HFFc6 (cell line): ENCODE results near the gene NCKAP5. TPM values are rescaled to one million over a fixed set of nuclear protein-coding genes. Genes with fewer than 3 reads are reported as not detected.

Experiments used
- DNase-seq: peaks from one replicate; pipeline ENCODE4 v3.0.0-alpha.2; 2018
- H3K27ac Mint-ChIP-seq: 2 replicates; pipeline ENCODE4 v1.8.0; 2020; ENCODE audit warnings: mild to moderate bottlenecking, mixed read lengths
- H3K27me3 Mint-ChIP-seq: 2 replicates; pipeline ENCODE4 v1.8.0; 2021; ENCODE audit warnings: mild to moderate bottlenecking, moderate library complexity, mixed read lengths; ENCODE audit not compliant: insufficient read depth
- H3K36me3 Mint-ChIP-seq: 2 replicates; pipeline ENCODE4 v1.8.0; 2021; ENCODE audit warnings: low read depth, mixed read lengths
- H3K4me1 Mint-ChIP-seq: 2 replicates; pipeline ENCODE4 v1.8.0; 2020; ENCODE audit warnings: low read depth, mixed read lengths
- H3K4me3 Mint-ChIP-seq: 2 replicates; pipeline ENCODE4 v1.8.0; 2020; ENCODE audit warnings: mild to moderate bottlenecking, moderate library complexity, mixed read lengths
- H3K9me3 Mint-ChIP-seq: 2 replicates; pipeline ENCODE4 v1.8.0; 2020; ENCODE audit warnings: mild to moderate bottlenecking, mixed read lengths
- CTCF ChIP-seq: fragments of 200-600 bp; sonication (generic); IDR thresholded peaks from 2 replicates; pipeline ENCODE4 v1.5.0; 2021; ENCODE audit warnings: antibody characterized with exemption, mild to moderate bottlenecking
- total RNA-seq, 6 experiments: library from RNA; stranded (reverse); fragmentation: NEBNext Ultra II Directional; extraction: Animal tissue kit (Norgen Biotek cat#: 25700); gene quantifications; 2 replicates in 1 of 6; 3 replicates in 5 of 6; pipeline ENCODE4 v1.2.3, GENCODE V29; 2021

Gene NCKAP5
- total RNA-seq, 6 experiments from 2014 or later, result 0.31 to 4.0 (median 3.1) TPM

GRCh38 chr2:132752421-132753206 lies 815.6 kb downstream of the NCKAP5 start:
- DNase-seq, result no peak
- Mint-ChIP-seq H3K9me3 (no peaks in the 10 kb centered on the region), H3K27me3 (no peaks in the 10 kb centered on the region; the same call in none of the 2 replicates), H3K4me3 (no peak overlapping the region), H3K4me1 (peaks cover 20% of the 10 kb centered on the region; the same call in 1 of the 2 replicates), H3K27ac (no peak overlapping the region), H3K36me3 (no peaks in the 10 kb centered on the region)
- TF ChIP-seq CTCF, result no peak

GRCh38 chr2:132751836-132752235 lies 816.4 kb downstream of the NCKAP5 start:
- Mint-ChIP-seq H3K36me3 (no peaks in the 10 kb centered on the region), H3K27ac (no peak overlapping the region), H3K4me1 (peaks cover 12% of the 10 kb centered on the region; the same call in 1 of the 2 replicates), H3K9me3 (no peaks in the 10 kb centered on the region), H3K4me3 (no peak overlapping the region), H3K27me3 (no peaks in the 10 kb centered on the region; the same call in none of the 2 replicates)
- no peak for TF ChIP-seq CTCF
- DNase-seq, result no peak

GRCh38 chr2:132750606-132751005 lies 817.7 kb downstream of the NCKAP5 start:
- Mint-ChIP-seq H3K4me1 (peaks cover 8% of the 10 kb centered on the region; the same call in 1 of the 2 replicates), H3K4me3 (no peak overlapping the region), H3K27me3 (no peaks in the 10 kb centered on the region; the same call in none of the 2 replicates), H3K27ac (no peak overlapping the region), H3K9me3 (no peaks in the 10 kb centered on the region), H3K36me3 (no peaks in the 10 kb centered on the region)
- no peak for DNase-seq
- TF ChIP-seq CTCF, result no peak

- peaks cover 1% of the 10 kb centered on the region; the same call in 1 of the 2 replicates for H3K4me1 Mint-ChIP-seq
- no peaks in the 10 kb centered on the region for H3K9me3 Mint-ChIP-seq
- no peak overlapping the region for H3K27ac Mint-ChIP-seq
- no peaks in the 10 kb centered on the region for H3K36me3 Mint-ChIP-seq
- no peaks in the 10 kb centered on the region; the same call in 1 of the 2 replicates for H3K27me3 Mint-ChIP-seq
- TF ChIP-seq CTCF, result no peak
- H3K4me3 Mint-ChIP-seq, result no peak overlapping the region
- DNase-seq, result no peak
Measured at GRCh38 chr2:132747046-132747445, 821.2 kb downstream of the NCKAP5 start.

- H3K36me3 Mint-ChIP-seq, result no peaks in the 10 kb centered on the region
- peaks cover 8% of the 10 kb centered on the region; the same call in 1 of the 2 replicates for H3K4me1 Mint-ChIP-seq
- H3K27ac Mint-ChIP-seq, result no peak overlapping the region
- no peak overlapping the region for H3K4me3 Mint-ChIP-seq
- DNase-seq, result no peak
- TF ChIP-seq CTCF, result no peak
- no peaks in the 10 kb centered on the region for H3K27me3 Mint-ChIP-seq
- no peaks in the 10 kb centered on the region for H3K9me3 Mint-ChIP-seq
Measured at GRCh38 chr2:132741754-132742153, 826.5 kb downstream of the NCKAP5 start.
